Measurements from ENCODE around the gene SPTBN1. TPM values are rescaled to one million over a fixed set of nuclear protein-coding genes. Genes with fewer than 3 reads are reported as not detected.
A peak's percentile ranks its signal among the peaks of the same experiment; 100 is the strongest.

SPTBN1 gene
- total RNA-seq, 4 donors from 2014 or later: 353 to 606 (median 498) TPM

- Histone ChIP-seq H3K4me1 (peaks cover 0 to 81% (median 3%) of the 10 kb centered on the region in 3 donors), H3K4me3 (no peak overlapping the region), H3K27me3 (no peaks in the 10 kb centered on the region), H3K36me3 (peaks cover 0 to 68% of the 10 kb centered on the region in 2 donors), H3K9me3 (no peaks in the 10 kb centered on the region), H3K27ac (peak overlapping the region in 1 of 4 donors; percentile 25)
- ATAC-seq: no peak
- 43 to 64% methylated on average over 3 to 5 of the region's 5 CpGs for WGBS, 2 donors (ENCODE audit: low coverage in 1 of 2)
- TF ChIP-seq POLR2AphosphoS5 (IDR thresholded peaks at IDR 0.05): no peak
- TF ChIP-seq POLR2A (IDR thresholded peaks at IDR 0.05): no peak
- TF ChIP-seq EP300 (IDR thresholded peaks at IDR 0.05): no peak
- no peak for TF ChIP-seq CTCF (IDR thresholded peaks at IDR 0.05)
These were observed 75.4 kb downstream of the SPTBN1 start for GRCh38 chr2:54531558-54531957.

- H3K27me3 ChIP-seq: no peaks in the 10 kb centered on the region
- no peak overlapping the region for H3K4me3 ChIP-seq
- H3K4me1 ChIP-seq: peaks cover 0 to 68% (median 3%) of the 10 kb centered on the region in 3 donors
- TF ChIP-seq POLR2A (IDR thresholded peaks at IDR 0.05) (no peak), CTCF (IDR thresholded peaks at IDR 0.05) (no peak), EP300 (IDR thresholded peaks at IDR 0.05) (no peak), POLR2AphosphoS5 (IDR thresholded peaks at IDR 0.05) (no peak)
- no peak for ATAC-seq
- H3K36me3 ChIP-seq: peaks cover 0 to 41% of the 10 kb centered on the region in 2 donors
- WGBS, 2 donors (ENCODE audit: low coverage in 1 of 2): 77 to 100% methylated on average over 1 of the region's 1 CpG
- H3K9me3 ChIP-seq: no peaks in the 10 kb centered on the region
- peak overlapping the region in 1 of 4 donors; percentile 53 for H3K27ac ChIP-seq
These were observed 78.1 kb downstream of the SPTBN1 start for GRCh38 chr2:54534221-54534620.

GRCh38 chr2:54534625-54535024 lies 78.5 kb downstream of the SPTBN1 start:
- Histone ChIP-seq H3K27me3 (no peaks in the 10 kb centered on the region), H3K27ac (peak overlapping the region in 1 of 4 donors; percentile 15)
- TF ChIP-seq EP300 (IDR thresholded peaks at IDR 0.05) (no peak), CTCF (IDR thresholded peaks at IDR 0.05) (no peak), POLR2AphosphoS5 (IDR thresholded peaks at IDR 0.05) (no peak), POLR2A (IDR thresholded peaks at IDR 0.05) (no peak)

GRCh38 chr2:54535599-54536195 lies 79.6 kb downstream of the SPTBN1 start:
- no peak overlapping the region for H3K27ac ChIP-seq
- 79 to 87% methylated on average over 3 of the region's 4 CpGs for WGBS, 2 donors (ENCODE audit: low coverage in 1 of 2)
- no peak for TF ChIP-seq POLR2AphosphoS5 (IDR thresholded peaks at IDR 0.05)
- no peak for TF ChIP-seq EP300 (IDR thresholded peaks at IDR 0.05)
- TF ChIP-seq POLR2A (IDR thresholded peaks at IDR 0.05): no peak
- TF ChIP-seq CTCF (IDR thresholded peaks at IDR 0.05): no peak
- H3K4me3 ChIP-seq: no peak overlapping the region
- H3K9me3 ChIP-seq: no peaks in the 10 kb centered on the region
- peaks cover 0 to 78% (median 3%) of the 10 kb centered on the region in 3 donors for H3K4me1 ChIP-seq
- ATAC-seq: peak; percentile 19
- H3K36me3 ChIP-seq: peaks cover 0 to 30% of the 10 kb centered on the region in 2 donors
- H3K27me3 ChIP-seq: no peaks in the 10 kb centered on the region

More at GRCh38 chr2:54534625-54535024, 78.5 kb downstream of the SPTBN1 start:
- Histone ChIP-seq H3K36me3 (peaks cover 0 to 37% of the 10 kb centered on the region in 2 donors), H3K4me3 (no peak overlapping the region), H3K9me3 (no peaks in the 10 kb centered on the region), H3K4me1 (peaks cover 0 to 69% (median 3%) of the 10 kb centered on the region in 3 donors)
- no peak for ATAC-seq
- WGBS, 2 donors (ENCODE audit: low coverage in 1 of 2): 90 to 92% methylated on average over 2 of the region's 2 CpGs

GRCh38 chr2:54536720-54537119 lies 80.6 kb downstream of the SPTBN1 start:
- no peak for ATAC-seq
- Histone ChIP-seq H3K27ac (no peak overlapping the region), H3K4me1 (peaks cover 2 to 78% (median 6%) of the 10 kb centered on the region in 3 donors), H3K36me3 (peaks cover 0 to 26% of the 10 kb centered on the region in 2 donors), H3K4me3 (no peak overlapping the region), H3K9me3 (no peaks in the 10 kb centered on the region), H3K27me3 (no peaks in the 10 kb centered on the region)
- TF ChIP-seq POLR2AphosphoS5 (IDR thresholded peaks at IDR 0.05): no peak
- TF ChIP-seq POLR2A (IDR thresholded peaks at IDR 0.05): no peak
- no peak for TF ChIP-seq EP300 (IDR thresholded peaks at IDR 0.05)
- TF ChIP-seq CTCF (IDR thresholded peaks at IDR 0.05): no peak
- 83 to 92% methylated on average over 2 of the region's 2 CpGs for WGBS, 2 donors (ENCODE audit: low coverage in 1 of 2)

Measured in gastroesophageal sphincter (tissue), 4 donors.